ENCODE measurements around the gene AP2A2.

DNA sequence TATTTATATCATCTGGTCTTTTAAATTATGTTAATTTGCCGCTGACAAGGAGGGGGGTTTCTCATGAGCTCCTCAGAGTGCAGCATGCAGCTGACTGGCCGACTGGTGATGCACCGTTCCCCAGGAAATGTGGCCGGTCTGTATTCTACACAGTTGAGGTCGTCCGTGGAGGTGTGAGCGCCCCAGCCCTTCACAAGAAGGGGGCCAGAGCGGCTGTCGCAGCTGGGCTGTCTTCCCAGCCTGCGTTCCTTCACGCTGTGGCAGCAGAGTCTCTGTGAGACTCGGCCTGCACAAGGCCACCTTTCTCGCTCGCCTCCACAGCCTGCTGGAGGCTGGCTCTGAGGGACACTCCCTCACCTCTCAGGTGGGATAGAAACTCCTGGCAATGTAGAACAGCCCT lies 43.2 kb downstream of the AP2A2 start:
- TF ChIP-seq, protein P1, sequence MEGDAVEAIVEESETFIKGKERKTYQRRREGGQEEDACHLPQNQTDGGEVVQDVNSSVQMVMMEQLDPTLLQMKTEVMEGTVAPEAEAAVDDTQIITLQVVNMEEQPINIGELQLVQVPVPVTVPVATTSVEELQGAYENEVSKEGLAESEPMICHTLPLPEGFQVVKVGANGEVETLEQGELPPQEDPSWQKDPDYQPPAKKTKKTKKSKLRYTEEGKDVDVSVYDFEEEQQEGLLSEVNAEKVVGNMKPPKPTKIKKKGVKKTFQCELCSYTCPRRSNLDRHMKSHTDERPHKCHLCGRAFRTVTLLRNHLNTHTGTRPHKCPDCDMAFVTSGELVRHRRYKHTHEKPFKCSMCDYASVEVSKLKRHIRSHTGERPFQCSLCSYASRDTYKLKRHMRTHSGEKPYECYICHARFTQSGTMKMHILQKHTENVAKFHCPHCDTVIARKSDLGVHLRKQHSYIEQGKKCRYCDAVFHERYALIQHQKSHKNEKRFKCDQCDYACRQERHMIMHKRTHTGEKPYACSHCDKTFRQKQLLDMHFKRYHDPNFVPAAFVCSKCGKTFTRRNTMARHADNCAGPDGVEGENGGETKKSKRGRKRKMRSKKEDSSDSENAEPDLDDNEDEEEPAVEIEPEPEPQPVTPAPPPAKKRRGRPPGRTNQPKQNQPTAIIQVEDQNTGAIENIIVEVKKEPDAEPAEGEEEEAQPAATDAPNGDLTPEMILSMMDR (IDR thresholded peaks at IDR 0.05) = no peak
- TF ChIP-seq TCF7L2 (IDR thresholded peaks at IDR 0.05; ENCODE audit: low read depth, low read length) = no peak
- no peak for TF ChIP-seq POLR2AphosphoS5 (IDR thresholded peaks at IDR 0.05; ENCODE audit: low read depth, low read length)
